Smooth muscle cell (in vitro differentiated cells): ENCODE data around the gene CARNS1. TPM values are rescaled to one million over a fixed set of nuclear protein-coding genes. Genes with fewer than 3 reads are reported as not detected.

Source experiments
- DNase-seq: peaks from one replicate; lab custom pipeline; 2025; ENCODE audit not compliant: unreplicated experiment; lab: John Stamatoyannopoulos, UW
- H2AFZ ChIP-seq: fragments of 200-600 bp; sonication (generic); 2 replicates; pipeline ENCODE4 v1.6.0; 2016; ENCODE audit warnings: antibody characterized with exemption, low read depth, mild to moderate bottlenecking
- H3F3A ChIP-seq: fragments of 200-600 bp; sonication (generic); 2 replicates; pipeline ENCODE4 v1.6.0; 2017; ENCODE audit warnings: antibody characterized with exemption, low read depth
- H3K27ac ChIP-seq: fragments of 200-600 bp; sonication (generic); 2 replicates; pipeline ENCODE4 v1.5.1; 2016; ENCODE audit warnings: low read depth, mild to moderate bottlenecking
- H3K27me3 ChIP-seq: fragments of 200-600 bp; sonication (generic); 2 replicates; pipeline ENCODE4 v1.6.1; 2016; ENCODE audit warnings: low read depth, mild to moderate bottlenecking
- H3K36me3 ChIP-seq: fragments of 200-600 bp; sonication (generic); 2 replicates; pipeline ENCODE4 v1.5.1; 2016; ENCODE audit warnings: low read depth
- H3K4me1 ChIP-seq: fragments of 200-600 bp; sonication (generic); 2 replicates; pipeline ENCODE4 v1.5.1; 2016; ENCODE audit warnings: low read depth
- H3K4me2 ChIP-seq: fragments of 200-600 bp; sonication (generic); 2 replicates; pipeline ENCODE4 v1.6.0; 2016; ENCODE audit warnings: mild to moderate bottlenecking
- H3K4me3 ChIP-seq: fragments of 200-600 bp; sonication (generic); 2 replicates; pipeline ENCODE4 v1.5.1; 2016; ENCODE audit warnings: mild to moderate bottlenecking
- H3K79me2 ChIP-seq: fragments of 200-600 bp; sonication (generic); 2 replicates; pipeline ENCODE4 v1.6.0; 2016; ENCODE audit warnings: low read depth, mild to moderate bottlenecking
- H3K9ac ChIP-seq: fragments of 200-600 bp; sonication (generic); 2 replicates; pipeline ENCODE4 v1.6.0; 2016; ENCODE audit warnings: low read depth
- H3K9me3 ChIP-seq: fragments of 200-600 bp; sonication (generic); replicated peaks from 2 replicates; pipeline ENCODE4 v1.5.1; 2016; ENCODE audit warnings: low read depth
- H4K20me1 ChIP-seq: fragments of 200-600 bp; sonication (generic); 2 replicates; pipeline ENCODE4 v1.6.0; 2016; ENCODE audit warnings: low read depth
- WGBS: methylation state at CpG from one replicate; pipeline ENCODE4 v1.1.7; 2016; ENCODE audit warnings: low lambda C conversion rate; 5-methylcytosine and 5-hydroxymethylcytosine counted together
- polyA plus RNA-seq: library from polyadenylated mRNA; unstranded; fragments of >200 nt; fragmentation: Nextera tagmentation; extraction: Ambion mirVana; gene quantifications from 2 replicates; pipeline ENCODE4 v1.2.1, GENCODE V29; 2016
- total RNA-seq: library from RNA; depleted of rRNA; stranded (reverse); fragments of >200 nt; gene quantifications from 2 replicates; pipeline ENCODE4 v1.2.3, GENCODE V29; 2014
- TF ChIP-seq, protein P1 (sequence below): fragments of 200-600 bp; sonication (generic); IDR thresholded peaks from 2 replicates; pipeline ENCODE4 v1.5.1; 2017; ENCODE audit warnings: borderline replicate concordance, mild to moderate bottlenecking, antibody characterized with exemption; ENCODE audit not compliant: insufficient read depth, poor library complexity, severe bottlenecking

CARNS1 gene
- total and polyA plus RNA-seq, 2 experiments from 2014 or later = 0.36 to 1.7 TPM

DNA sequence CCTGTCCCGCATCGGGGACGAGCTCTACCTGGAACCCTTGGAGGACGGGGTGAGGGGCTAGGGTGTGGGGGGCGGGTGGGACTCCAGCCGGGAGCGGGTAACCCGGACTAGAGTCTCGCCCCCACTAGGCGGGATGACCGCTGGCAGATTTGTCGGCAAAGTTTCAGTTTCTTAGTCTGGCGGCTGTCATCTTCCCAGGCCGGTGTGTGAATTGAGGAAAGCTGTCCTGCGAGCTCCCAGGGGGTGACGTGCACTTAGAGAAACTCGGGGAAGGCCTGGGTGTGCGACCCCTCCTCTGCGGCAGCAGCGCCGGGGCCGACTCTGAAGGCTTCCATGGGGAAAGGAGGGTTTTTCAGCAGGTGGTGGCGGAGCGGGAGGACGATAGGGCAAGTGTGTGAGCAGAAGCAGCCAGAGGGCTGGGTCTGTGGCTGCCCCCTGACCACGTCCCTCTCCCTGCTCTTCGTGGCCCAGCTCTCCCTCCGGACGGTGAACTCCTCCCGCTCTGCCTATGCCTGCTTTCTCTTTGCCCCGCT, 23.2 kb upstream of the CARNS1 start:
- Histone ChIP-seq H3K4me2 (peak overlapping the region; percentile 92), H3K36me3 (no peaks in the 10 kb centered on the region), H2AFZ (peak overlapping the region; percentile 52), H4K20me1 (no peaks in the 10 kb centered on the region), H3K79me2 (no peaks in the 10 kb centered on the region), H3K9ac (peak overlapping the region; percentile 70), H3K27ac (peak overlapping the region; percentile 23), H3K4me1 (peaks cover 3% of the 10 kb centered on the region), H3F3A (no peaks in the 10 kb centered on the region), H3K4me3 (peak overlapping the region; percentile 71), H3K9me3 (no peaks in the 10 kb centered on the region), H3K27me3 (no peaks in the 10 kb centered on the region)
- TF ChIP-seq, protein P1, sequence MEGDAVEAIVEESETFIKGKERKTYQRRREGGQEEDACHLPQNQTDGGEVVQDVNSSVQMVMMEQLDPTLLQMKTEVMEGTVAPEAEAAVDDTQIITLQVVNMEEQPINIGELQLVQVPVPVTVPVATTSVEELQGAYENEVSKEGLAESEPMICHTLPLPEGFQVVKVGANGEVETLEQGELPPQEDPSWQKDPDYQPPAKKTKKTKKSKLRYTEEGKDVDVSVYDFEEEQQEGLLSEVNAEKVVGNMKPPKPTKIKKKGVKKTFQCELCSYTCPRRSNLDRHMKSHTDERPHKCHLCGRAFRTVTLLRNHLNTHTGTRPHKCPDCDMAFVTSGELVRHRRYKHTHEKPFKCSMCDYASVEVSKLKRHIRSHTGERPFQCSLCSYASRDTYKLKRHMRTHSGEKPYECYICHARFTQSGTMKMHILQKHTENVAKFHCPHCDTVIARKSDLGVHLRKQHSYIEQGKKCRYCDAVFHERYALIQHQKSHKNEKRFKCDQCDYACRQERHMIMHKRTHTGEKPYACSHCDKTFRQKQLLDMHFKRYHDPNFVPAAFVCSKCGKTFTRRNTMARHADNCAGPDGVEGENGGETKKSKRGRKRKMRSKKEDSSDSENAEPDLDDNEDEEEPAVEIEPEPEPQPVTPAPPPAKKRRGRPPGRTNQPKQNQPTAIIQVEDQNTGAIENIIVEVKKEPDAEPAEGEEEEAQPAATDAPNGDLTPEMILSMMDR = no peak
- DNase-seq = no peak
- WGBS = 18% methylated on average over 26 of the region's 31 CpGs

DNA sequence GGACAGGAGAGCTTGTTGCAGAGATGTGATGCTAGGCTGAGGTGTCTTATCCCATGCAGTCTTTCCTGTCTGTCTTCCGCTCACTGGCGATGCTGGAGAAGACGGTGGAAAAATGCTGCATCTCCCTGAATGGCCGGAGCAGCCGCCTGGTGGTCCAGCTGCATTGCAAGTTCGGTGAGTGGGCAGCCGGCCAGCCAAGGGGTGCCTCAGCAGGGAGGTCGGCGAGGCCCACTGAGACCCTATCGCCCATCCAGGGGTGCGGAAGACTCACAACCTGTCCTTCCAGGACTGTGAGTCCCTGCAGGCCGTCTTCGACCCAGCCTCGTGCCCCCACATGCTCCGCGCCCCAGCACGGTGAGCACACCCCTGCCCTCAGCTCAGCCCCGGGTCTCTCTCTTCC, 22.0 kb upstream of the CARNS1 start:
- Histone ChIP-seq H3K27ac (no peak overlapping the region), H3K9me3 (no peaks in the 10 kb centered on the region), H3K4me1 (peaks cover 3% of the 10 kb centered on the region), H3K4me3 (no peak overlapping the region), H3K27me3 (no peaks in the 10 kb centered on the region), H3K4me2 (no peak overlapping the region), H3K9ac (no peak overlapping the region), H4K20me1 (no peaks in the 10 kb centered on the region), H3F3A (no peaks in the 10 kb centered on the region), H3K79me2 (no peaks in the 10 kb centered on the region), H3K36me3 (no peaks in the 10 kb centered on the region), H2AFZ (no peak overlapping the region)
- TF ChIP-seq, protein P1 = no peak
- WGBS = 96% methylated on average over 18 of the region's 18 CpGs
- no peak for DNase-seq

DNA sequence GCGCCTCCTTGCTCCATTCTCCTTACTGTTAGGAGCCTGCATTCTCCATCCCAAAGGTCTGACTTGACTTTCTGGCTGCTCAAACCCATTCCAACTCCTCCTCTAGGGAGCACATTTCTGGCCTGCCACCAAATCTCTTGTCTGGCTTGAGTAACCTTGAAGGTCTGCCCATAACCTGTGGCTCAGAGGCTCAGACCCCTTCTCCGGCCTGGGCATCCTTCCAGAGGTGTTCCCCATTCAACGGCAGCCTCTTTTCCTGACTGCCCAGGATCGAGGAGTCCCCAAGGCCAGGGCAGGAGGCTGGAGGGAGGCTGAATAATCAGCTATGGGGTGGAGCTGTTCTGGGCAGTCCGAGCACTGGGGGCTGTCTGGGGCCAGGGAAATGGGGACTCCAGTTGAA, 21.5 kb upstream of the CARNS1 start:
- Histone ChIP-seq H3K79me2 (no peaks in the 10 kb centered on the region), H3K27ac (no peak overlapping the region), H3K9ac (no peak overlapping the region), H4K20me1 (peaks cover 2% of the 10 kb centered on the region), H3K4me3 (no peak overlapping the region), H3F3A (no peaks in the 10 kb centered on the region), H2AFZ (no peak overlapping the region), H3K4me2 (no peak overlapping the region), H3K36me3 (no peaks in the 10 kb centered on the region), H3K27me3 (no peaks in the 10 kb centered on the region), H3K9me3 (no peaks in the 10 kb centered on the region), H3K4me1 (peaks cover 3% of the 10 kb centered on the region)
- TF ChIP-seq, protein P1 = no peak
- DNase-seq = no peak
- 96% methylated on average over 5 of the region's 5 CpGs for WGBS
